Panc1 (cell line): ENCODE data around the gene KLF2. TPM values are rescaled to one million over a fixed set of nuclear protein-coding genes. Genes with fewer than 3 reads are reported as not detected.
A peak's percentile ranks its signal among the peaks of the same experiment; 100 is the strongest.

ENCODE experiments used
- ATAC-seq: fragments of 200-7000 bp; cut with Tn5 transposase; 2 replicates; pipeline ENCODE4 v1.9.1; 2020; ENCODE audit warnings: mild to moderate bottlenecking, moderate library complexity
- BruUV-seq: library from RNA; stranded (reverse); fragments of 400-500 nt; replicated peaks from 2 replicates; lab custom pipeline; 2021; lab: Mats Ljungman, UMichigan
- CTCF ChIA-PET: fragments of 300-600 bp; sonication (Branson Sonifier 250); formaldehyde crosslinking; loops from one replicate; lab custom pipeline; 2022; ENCODE audit warnings: antibody characterized with exemption; lab: Charles Lee
- POLR2A ChIA-PET: fragments of 300-600 bp; sonication (Branson Sonifier 250); formaldehyde crosslinking; loops from one replicate; lab custom pipeline; 2022; ENCODE audit warnings: antibody characterized with exemption; lab: Charles Lee
- DNase-seq: peaks from one replicate; pipeline ENCODE4 v3.0.0-alpha.2; 2010; ENCODE audit warnings: low read depth, low spot score
- H3K27ac ChIP-seq: 2 replicates; pipeline ENCODE4 v1.5.1; 2011; ENCODE audit warnings: mild to moderate bottlenecking, low read length, inconsistent platforms
- H3K27me3 ChIP-seq: fragments of 200-500 bp; sonication (Bioruptor generic); 2 replicates; pipeline ENCODE4 v1.6.0; 2014; ENCODE audit warnings: low read length, inconsistent platforms; ENCODE audit not compliant: control insufficient read depth, insufficient read depth
- H3K36me3 ChIP-seq: fragments of 200-500 bp; sonication (Bioruptor generic); 2 replicates; pipeline ENCODE4 v1.5.1; 2014; ENCODE audit warnings: inconsistent platforms, mild to moderate bottlenecking, low read length, moderate library complexity; ENCODE audit not compliant: control insufficient read depth, insufficient read depth
- H3K4me1 ChIP-seq: 2 replicates; pipeline ENCODE4 v1.5.1; 2011; ENCODE audit warnings: inconsistent platforms, mild to moderate bottlenecking, low read length, moderate library complexity; ENCODE audit not compliant: control insufficient read depth, insufficient read depth
- H3K4me3 ChIP-seq, 2 experiments: 2 replicates each; pipeline ENCODE4 v1.5.1; 2011 to 2012; ENCODE audit warnings: low read depth in 2 of 2, low read length in 2 of 2, mild to moderate bottlenecking in 2 of 2, inconsistent platforms in 1 of 2, moderate library complexity in 1 of 2
- H3K9me3 ChIP-seq: fragments of 200-500 bp; sonication (Bioruptor generic); 2 replicates; pipeline ENCODE4 v1.5.1; 2014; ENCODE audit warnings: low read depth, mild to moderate bottlenecking, inconsistent platforms, low read length, moderate library complexity; ENCODE audit not compliant: control insufficient read depth, insufficient read depth
- CTCF ChIP-seq: fragments of 450-650 bp; IDR thresholded peaks from 2 replicates; pipeline ENCODE4 v1.5.1; 2017; ENCODE audit warnings: mild to moderate bottlenecking
- POLR2AphosphoS5 ChIP-seq: IDR thresholded peaks from 2 replicates; pipeline ENCODE4 v1.6.1; 2012; ENCODE audit warnings: mild to moderate bottlenecking, low read depth, low read length, moderate library complexity
- REST ChIP-seq, 2 experiments: IDR thresholded peaks; 2 replicates each; pipeline ENCODE4 v1.6.1; 2011 to 2012; ENCODE audit warnings: low read depth in 2 of 2, control low read depth in 1 of 2, low read length in 1 of 2, mild to moderate bottlenecking in 1 of 2, moderate library complexity in 1 of 2; ENCODE audit not compliant: insufficient read depth in 1 of 2
- SIN3A ChIP-seq: IDR thresholded peaks from 2 replicates; pipeline ENCODE4 v1.6.1; 2012; ENCODE audit warnings: low read depth, mild to moderate bottlenecking, low read length, moderate library complexity, borderline replicate concordance; ENCODE audit not compliant: insufficient read depth
- TCF7L2 ChIP-seq: IDR thresholded peaks from 2 replicates; pipeline ENCODE4 v1.6.1; 2011; ENCODE audit warnings: mild to moderate bottlenecking, low read depth, low read length, inconsistent platforms
- in situ Hi-C: cut with HindIII; loops from 2 replicates; pipeline ENCODE4 v1.10.0; 2016; ENCODE audit warnings: low sequenced_read_pairs, low pct_unique_long_range_greater_than_20kb
- intact Hi-C: fragments of 100-400 bp; cut with micrococcal nuclease; formaldehyde crosslinking; loops from one replicate; pipeline ENCODE4 v1.10.0; 2022; ENCODE audit not compliant: unreplicated experiment
- total RNA-seq: library from RNA; stranded (reverse); gene quantifications from one replicate; pipeline ENCODE4 v1.2.1, GENCODE V29; 2021; ENCODE audit not compliant: unreplicated experiment

The KLF2 gene
- total RNA-seq, 1 experiment from 2014 or later: 3.5 TPM

- no peak for DNase-seq
- H3K36me3 ChIP-seq: no peaks in the 10 kb centered on the region
- no TSS peak for BruUV-seq
- intact Hi-C loops (no loop called here), in situ Hi-C loops (no loop called here)
- no peaks in the 10 kb centered on the region for H3K9me3 ChIP-seq
- CTCF ChIA-PET: no interaction called here
- POLR2A ChIA-PET: no interaction called here
- H3K4me1 ChIP-seq: no peaks in the 10 kb centered on the region
- H3K27me3 ChIP-seq: no peaks in the 10 kb centered on the region
- no peak overlapping the region for H3K27ac ChIP-seq
- TF ChIP-seq POLR2AphosphoS5: no peak
- TF ChIP-seq TCF7L2: no peak
- no peak for TF ChIP-seq REST (IDR thresholded peaks at IDR 0.05; ENCODE audit: insufficient read depth in 1 of 2, low read depth in 2 of 2, low read length in 1 of 2)
- TF ChIP-seq CTCF: no peak
- no peak for TF ChIP-seq SIN3A
- no peak for ATAC-seq
- no peak overlapping the region for H3K4me3 ChIP-seq
These were observed 38.7 kb downstream of the KLF2 start for GRCh38 chr19:16363133-16363851.

GRCh38 chr19:16363852-16364230 lies 39.2 kb downstream of the KLF2 start:
- ChIA-PET POLR2A (no interaction called here), CTCF (no interaction called here)
- Histone ChIP-seq H3K27ac (no peak overlapping the region), H3K4me1 (no peaks in the 10 kb centered on the region), H3K9me3 (no peaks in the 10 kb centered on the region), H3K36me3 (no peaks in the 10 kb centered on the region), H3K4me3 (no peak overlapping the region), H3K27me3 (no peaks in the 10 kb centered on the region)
- ATAC-seq (0 out of 2 replicates have a peak, but pooled peaks have one; percentile 34), DNase-seq (no peak)
- BruUV-seq: no TSS peak
- intact Hi-C loops (no loop called here), in situ Hi-C loops (no loop called here)
- TF ChIP-seq POLR2AphosphoS5 (no peak), REST (IDR thresholded peaks at IDR 0.05; ENCODE audit: insufficient read depth in 1 of 2, low read depth in 2 of 2, low read length in 1 of 2) (no peak), CTCF (no peak), TCF7L2 (no peak), SIN3A (no peak)
